Measurements from ENCODE around the gene NEU3.

Gene NEU3

DNA sequence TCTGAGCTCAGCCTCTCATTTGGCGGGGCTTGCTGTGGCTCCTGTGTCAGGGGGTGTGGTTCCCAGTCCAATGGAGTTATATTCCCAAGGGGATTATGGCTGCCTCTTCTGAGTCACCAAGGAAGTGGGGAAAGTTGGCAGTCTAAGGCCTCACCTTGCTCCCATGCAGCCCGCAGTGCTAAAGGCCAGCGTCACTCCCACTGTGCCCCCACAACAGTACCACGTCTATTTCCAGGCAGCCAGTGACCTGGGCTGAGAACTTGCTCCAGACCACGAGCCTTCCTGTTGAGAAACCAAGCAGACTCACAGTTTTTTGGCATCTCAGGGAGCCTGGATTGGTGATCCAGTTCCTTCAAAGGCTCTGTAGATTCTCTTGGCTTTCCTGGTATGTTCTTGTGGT lies 62.3 kb downstream of the NEU3 start:
- H3K27ac ChIP-seq = no peak overlapping the region

GRCh38 chr11:75052457-75052856 lies 63.7 kb downstream of the NEU3 start:
- no peak overlapping the region for H3K27ac ChIP-seq
- TF ChIP-seq CTCF (IDR thresholded peaks at IDR 0.05) (no peak), ZFX (IDR thresholded peaks at IDR 0.05; ENCODE audit: borderline replicate concordance) (no peak)

More for the DNA sequence above, 62.3 kb downstream of the NEU3 start:
- TF ChIP-seq ZFX (IDR thresholded peaks at IDR 0.05; ENCODE audit: borderline replicate concordance) = no peak
- TF ChIP-seq CTCF (IDR thresholded peaks at IDR 0.05) = no peak

GRCh38 chr11:75055511-75055910 lies 66.8 kb downstream of the NEU3 start:
- TF ChIP-seq CTCF (IDR thresholded peaks at IDR 0.05) (no peak), ZFX (IDR thresholded peaks at IDR 0.05; ENCODE audit: borderline replicate concordance) (no peak)
- no peak overlapping the region for H3K27ac ChIP-seq

DNA sequence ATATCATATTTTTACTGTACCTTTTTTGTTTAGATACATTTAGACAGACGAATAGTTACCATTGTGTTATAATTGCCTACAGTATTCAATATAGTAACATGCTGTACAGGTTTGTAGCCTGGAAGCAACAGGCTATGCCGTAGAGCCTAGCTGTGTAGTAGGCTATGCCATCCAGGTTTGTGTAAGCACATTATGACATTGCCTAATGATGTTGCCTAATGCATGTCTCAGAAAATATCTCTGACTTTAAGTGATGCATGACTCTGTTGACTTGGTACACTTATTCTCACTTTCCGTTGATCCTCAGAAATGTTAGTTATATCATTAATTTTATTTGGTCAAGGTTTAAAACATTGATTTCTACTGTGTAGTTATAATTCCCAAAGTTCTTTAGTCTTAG lies 68.1 kb downstream of the NEU3 start:
- TF ChIP-seq CTCF (IDR thresholded peaks at IDR 0.05) (no peak), ZFX (IDR thresholded peaks at IDR 0.05; ENCODE audit: borderline replicate concordance) (no peak)
- no peak overlapping the region for H3K27ac ChIP-seq

- TF ChIP-seq ZFX (IDR thresholded peaks at IDR 0.05; ENCODE audit: borderline replicate concordance) = no peak
- TF ChIP-seq CTCF (IDR thresholded peaks at IDR 0.05) = no peak
- no peak overlapping the region for H3K27ac ChIP-seq
Observed at GRCh38 chr11:75059299-75059698, 70.6 kb downstream of the NEU3 start.

GRCh38 chr11:75063741-75064314 lies 75.1 kb downstream of the NEU3 start:
- TF ChIP-seq CTCF (IDR thresholded peaks at IDR 0.05) (no peak), ZFX (IDR thresholded peaks at IDR 0.05; ENCODE audit: borderline replicate concordance) (no peak)
- no peak overlapping the region for H3K27ac ChIP-seq

DNA sequence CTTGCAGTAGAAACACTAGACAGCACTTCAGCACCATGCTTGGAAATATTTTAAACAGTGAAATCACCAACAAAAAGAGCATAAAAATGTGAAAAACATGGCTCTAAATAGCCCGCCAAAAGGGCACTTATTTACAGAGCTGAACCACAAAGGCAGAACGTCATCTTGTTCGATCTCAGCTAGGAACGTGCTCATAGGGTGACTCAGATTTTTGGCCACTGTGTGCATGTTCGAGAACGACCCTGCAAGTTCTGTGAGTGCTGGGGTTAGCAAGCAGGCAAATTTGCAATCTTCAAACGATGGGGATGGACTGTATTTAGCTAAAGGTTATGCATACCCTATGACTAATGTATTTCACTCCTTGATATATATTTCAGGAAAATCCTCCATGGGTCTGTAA lies 77.3 kb downstream of the NEU3 start:
- no peak for TF ChIP-seq CTCF (IDR thresholded peaks at IDR 0.05)
- TF ChIP-seq ZFX (IDR thresholded peaks at IDR 0.05; ENCODE audit: borderline replicate concordance) = no peak
- no peak overlapping the region for H3K27ac ChIP-seq

Data from 22Rv1 (cell line).